NCI-H1105 treated with DMSO at 0.1 percent for 48 hours (cell line): ENCODE results near the gene TAC3.
"Not testable (repeated sequence)": the region's sequence is repeated elsewhere in the genome, so short reads cannot be mapped to it uniquely, and the experiment has no call there.

Experiments
- DNase-seq: peaks from one replicate; lab custom pipeline; 2025; lab: John Stamatoyannopoulos, UW

Gene TAC3

DNA sequence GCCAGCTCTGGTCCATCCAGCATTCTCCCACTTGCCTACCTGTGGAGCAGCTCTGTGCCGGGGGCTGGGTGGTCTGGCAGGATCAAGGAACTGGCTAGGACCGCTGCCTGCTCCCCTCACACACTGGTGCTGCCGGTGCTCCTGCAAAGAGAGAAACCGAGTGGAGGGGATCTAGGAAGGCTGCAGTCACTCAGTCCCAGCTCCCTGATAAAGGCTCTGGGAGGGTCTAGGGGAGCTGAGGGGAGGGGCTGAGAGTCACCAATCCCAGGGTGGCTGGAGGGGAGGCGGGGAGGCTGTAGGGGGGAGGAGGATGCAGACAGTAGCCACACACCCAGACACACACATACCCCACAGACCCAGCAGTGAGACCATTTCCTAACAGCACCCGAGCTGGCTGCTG lies at the start of gene TAC3:
TSS of gene TAC3 (minus strand) at position 182 of the 400 bp plus-strand sequence. CDS start 732 bp downstream, outside the sequence.
- no peak for DNase-seq

GRCh38 chr12:57063991-57064685 lies 47.8 kb upstream of the TAC3 start:
- DNase-seq: no peak

DNA sequence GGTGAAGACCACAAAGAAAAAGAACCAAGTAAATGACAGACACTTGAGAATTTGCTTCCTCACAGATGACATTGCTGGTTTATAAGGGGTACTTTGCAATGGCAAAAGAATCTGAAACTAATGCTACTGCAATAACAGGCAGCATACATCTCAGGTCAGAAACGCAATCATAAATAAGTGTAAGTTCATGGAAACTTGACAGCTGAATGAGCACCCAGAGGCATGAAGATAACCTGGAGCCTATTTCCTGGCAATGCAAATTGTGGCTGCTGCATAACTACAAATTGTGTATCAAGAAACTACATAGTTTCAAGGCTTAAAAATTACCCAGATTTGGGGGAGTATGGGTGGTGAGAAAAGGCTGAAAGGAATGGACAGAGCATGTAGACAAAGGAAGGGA lies 42.1 kb upstream of the TAC3 start:
- no peak for DNase-seq

DNA sequence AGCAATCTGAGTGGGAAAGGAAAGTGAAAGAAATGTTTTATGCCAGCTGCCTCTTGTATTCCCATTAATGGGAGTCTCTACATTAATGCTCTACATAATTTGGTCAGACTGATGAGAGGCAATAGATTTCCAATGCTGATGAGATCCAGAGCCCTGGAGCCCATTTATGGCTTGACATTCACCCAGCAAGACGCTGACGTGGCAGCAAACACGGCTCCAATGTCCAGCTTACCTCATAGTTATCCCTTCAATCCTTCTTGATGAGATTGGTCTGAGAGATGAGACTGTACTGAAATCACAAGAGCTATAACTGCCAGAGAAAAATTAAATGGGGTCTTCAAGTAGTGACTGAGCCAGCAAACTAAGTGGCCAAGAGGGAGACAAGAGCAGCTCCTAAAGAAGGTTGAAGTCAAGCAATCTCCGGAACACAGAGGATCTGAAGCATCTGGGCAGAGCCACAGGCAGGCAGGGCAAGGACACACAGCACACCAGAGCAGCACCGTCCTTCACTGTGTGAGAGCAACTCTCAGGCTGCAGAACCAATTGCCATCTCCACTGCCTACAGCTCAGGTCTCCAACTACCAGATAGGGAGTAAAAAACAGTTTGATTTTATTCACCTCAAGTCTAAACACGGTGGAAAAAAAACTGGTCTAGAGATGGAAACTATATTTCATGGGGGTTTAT lies 40.9 kb upstream of the TAC3 start:
- DNase-seq: no peak

DNA sequence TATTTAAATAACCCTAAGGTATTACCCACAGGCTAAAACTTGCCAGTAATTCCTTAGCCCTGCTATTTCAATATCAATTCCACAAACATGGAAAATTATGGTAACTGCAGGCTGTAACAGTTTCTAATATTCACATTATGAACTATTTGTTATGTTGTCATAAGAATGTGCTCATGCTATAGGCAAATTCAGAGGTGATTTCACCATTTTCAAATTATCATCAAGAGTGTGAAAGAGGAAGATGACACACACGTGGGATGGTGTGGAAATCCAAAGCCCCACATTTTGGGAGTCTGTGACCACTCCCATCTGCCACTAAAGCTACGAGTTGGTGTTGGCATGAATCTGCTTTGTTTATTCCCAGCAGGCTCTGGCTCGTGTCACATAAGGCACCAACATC lies 39.5 kb upstream of the TAC3 start:
- no peak for DNase-seq

GRCh38 chr12:57053901-57054300 lies 37.6 kb upstream of the TAC3 start:
- DNase-seq: not testable (repeated sequence)

- not testable (repeated sequence) for DNase-seq
These were observed 36.8 kb upstream of the TAC3 start for GRCh38 chr12:57053146-57053545.

DNA sequence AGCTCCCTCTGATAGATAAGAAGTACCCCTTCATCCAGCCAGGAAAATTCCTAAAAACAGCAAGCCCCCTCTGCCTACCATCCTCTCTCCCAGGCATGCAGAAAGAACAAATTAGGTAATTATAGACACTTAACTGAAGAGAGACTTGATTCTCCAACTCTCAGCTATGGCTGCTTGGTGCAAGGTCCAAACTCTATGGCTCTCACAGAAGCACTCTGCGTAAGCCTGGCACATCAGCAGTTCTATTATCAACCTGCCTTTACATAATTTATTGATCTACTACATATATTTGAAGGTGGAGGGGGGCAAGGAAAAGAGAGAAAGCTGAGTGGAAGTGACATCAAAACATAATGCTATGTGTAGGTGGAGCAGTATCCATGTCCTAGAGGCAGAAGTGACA lies 34.7 kb upstream of the TAC3 start:
- no peak for DNase-seq

DNA sequence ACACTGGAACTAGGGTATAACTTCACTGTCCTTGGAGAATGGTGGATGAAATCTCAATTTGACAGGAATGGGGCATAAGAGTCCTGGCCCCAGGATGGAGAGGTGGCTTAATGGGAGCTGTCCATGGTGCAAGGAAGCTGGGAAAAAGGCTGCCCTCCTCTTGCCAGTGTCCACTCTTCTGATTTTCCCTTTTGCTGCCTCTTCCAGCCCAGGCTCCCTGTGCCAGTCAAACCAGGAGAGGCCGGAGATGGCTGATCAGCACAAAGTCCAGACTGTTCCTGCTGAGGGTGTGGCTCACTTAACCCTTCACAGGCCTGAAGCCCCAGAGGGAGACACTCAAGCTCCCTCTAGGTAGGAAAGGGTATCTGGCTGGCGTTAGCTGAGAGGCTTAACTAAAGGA lies 33.6 kb upstream of the TAC3 start, which contains the start of gene MYO1A:
TSS of gene MYO1A (minus strand) at position 240 of the 400 bp plus-strand sequence. CDS start 1,806 bp downstream, outside the sequence.
- no peak for DNase-seq

DNA sequence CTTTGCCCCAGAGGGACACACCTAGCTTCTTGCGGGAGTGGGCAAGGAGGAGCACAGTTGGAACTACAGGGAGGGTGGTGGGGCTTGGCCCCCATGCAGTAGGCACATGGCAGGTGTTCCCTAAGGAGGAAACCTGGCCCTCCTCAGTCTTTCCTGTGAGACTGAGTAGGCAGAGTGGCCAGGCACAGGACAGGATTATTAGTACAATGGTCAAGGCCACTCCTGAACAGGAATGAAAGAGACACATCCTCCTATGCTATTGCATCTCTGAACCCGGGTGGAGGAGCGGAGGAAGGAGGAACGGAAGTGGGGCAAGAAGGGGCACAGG lies 32.8 kb upstream of the TAC3 start:
- no peak for DNase-seq

- DNase-seq: no peak
These were observed 32.2 kb upstream of the TAC3 start for GRCh38 chr12:57048423-57049118.

DNA sequence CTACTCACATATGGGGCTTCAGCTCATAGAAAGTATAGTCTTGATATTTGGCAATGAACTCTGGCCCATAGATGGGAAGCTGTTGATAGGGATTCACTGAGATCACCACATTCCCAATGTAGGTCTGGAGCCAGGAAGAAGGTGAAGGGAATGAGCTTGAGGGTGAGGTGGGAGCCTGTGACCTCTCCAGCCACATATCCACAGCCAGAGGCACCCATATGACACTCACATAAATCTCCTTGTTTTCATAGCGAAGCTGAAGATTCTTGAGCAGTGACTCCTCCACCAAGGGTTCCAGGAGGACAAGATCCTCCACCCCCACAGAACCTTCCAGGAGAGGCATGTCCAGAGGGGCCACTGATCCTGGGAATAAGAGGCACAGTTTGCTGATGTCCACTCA lies 31.7 kb upstream of the TAC3 start:
- no peak for DNase-seq

DNA sequence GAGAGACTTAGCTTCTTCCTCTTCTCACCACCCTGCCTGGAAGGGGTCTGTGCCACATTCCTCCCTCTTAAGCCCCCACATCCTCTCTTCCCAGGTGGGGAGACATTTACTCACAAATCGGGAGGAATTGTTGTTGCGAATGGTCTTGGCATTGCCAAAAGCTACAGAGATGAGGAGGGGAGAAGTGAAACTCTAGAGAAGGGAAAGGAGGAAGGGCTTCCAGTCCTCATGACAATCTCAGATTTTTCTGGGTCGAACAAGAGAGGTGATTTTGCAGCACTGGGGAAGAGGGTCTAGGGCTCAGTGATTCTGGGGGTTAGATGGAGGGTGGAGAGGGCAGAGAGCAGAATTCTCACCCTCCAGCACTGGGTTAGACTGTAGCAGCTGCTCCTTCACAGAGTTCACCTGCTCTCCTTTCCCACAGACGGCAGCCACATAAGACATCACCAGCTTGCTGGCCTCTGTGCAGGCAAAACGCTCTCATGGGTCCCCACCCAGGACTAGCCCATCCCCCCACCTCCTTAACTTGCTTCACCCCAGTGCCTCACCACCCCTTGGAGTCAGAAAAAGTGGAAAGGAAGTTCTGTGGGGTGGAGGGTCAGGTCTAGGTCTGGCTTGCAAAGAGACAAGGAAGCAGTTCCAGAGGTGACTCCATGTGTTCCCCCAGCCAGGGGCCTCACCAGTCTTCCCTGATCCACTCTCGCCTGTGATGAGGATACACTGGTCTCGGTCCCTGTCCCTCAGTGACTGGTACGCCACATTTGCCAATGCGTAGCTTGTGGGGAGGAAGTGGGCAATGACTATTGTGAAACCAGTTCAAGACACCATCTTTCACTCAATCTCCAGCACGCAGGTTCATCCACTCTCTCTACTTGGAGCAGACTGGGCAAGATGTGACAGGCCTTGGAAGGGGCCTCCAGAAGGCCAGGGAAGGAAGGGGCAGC lies 30.9 kb upstream of the TAC3 start:
- DNase-seq: no peak

GRCh38 chr12:57046086-57046791 lies 29.9 kb upstream of the TAC3 start:
- no peak for DNase-seq

DNA sequence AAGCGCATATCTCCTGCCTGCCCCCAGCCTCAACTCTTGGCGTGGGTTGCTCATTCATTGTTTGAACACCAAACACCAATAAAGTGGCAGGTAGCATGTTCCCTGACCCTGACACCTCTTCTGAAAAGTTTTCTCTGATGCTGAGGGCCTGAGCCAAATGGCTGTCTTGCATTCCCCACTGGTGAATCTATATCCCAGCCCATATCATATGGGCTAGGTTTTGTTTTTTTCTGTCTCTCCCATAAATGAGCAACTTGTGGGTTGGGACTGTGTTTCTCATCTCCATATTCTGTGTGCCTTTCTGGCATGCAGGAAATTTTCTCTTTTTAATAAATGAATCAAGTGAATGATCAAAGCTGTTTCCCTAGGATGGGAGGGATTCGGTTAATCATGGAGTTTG lies 28.6 kb upstream of the TAC3 start:
- no peak for DNase-seq

- no peak for DNase-seq
These were observed 28.1 kb upstream of the TAC3 start for GRCh38 chr12:57044468-57044867.

GRCh38 chr12:57042695-57043094 lies 26.4 kb upstream of the TAC3 start:
- DNase-seq: no peak

DNA sequence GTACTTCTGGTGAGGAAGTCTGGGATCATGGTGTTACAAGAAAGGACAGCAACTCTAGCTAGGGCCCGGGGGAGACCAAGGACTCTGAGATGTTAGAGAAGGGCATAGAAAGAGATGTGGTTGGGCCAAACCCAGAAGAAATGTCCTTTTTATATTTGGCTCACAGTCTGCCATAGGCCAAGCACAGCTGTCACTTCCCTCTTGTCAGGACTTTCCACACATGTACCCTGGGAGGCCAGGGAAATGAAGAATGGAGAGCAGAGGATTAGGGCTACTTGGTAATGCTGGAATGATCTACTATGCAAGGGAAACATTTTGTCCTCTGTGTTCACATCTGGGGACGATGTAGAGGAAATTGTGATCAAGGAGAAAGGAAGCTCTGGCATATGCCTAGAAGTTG lies 24.4 kb upstream of the TAC3 start:
- no peak for DNase-seq

GRCh38 chr12:57040211-57040610 lies 23.9 kb upstream of the TAC3 start:
- no peak for DNase-seq

- DNase-seq: no peak
These were observed 22.9 kb upstream of the TAC3 start for GRCh38 chr12:57039016-57039798.

GRCh38 chr12:57037264-57037663 lies 20.9 kb upstream of the TAC3 start:
- no peak for DNase-seq
